Heart left ventricle (tissue), 13 donors: Measurements from ENCODE around the gene DNER.

Source experiments
- CTCF ChIP-seq, 12 donors: fragments of 200-600 bp; sonication (generic) in 4 of 12; IDR thresholded peaks; one replicate each; pipeline versions ENCODE4 v1.5.0 to v1.8.0; 2018 to 2022; ENCODE audit warnings: antibody characterized with exemption in 12 of 12, mild to moderate bottlenecking in 5 of 12
- POLR2A ChIP-seq, 2 donors: fragments of 450-650 bp; IDR thresholded peaks; one replicate each; pipeline ENCODE4 v1.6.1; 2017; ENCODE audit warnings: antibody characterized with exemption in 2 of 2, mild to moderate bottlenecking in 2 of 2, moderate library complexity in 2 of 2
- donor health status: ischemic (EF 13 %, LVEDD 7.1; RV severe dilation, severe dysfunction).
- donor health status: DM: no; HTN: yes; CAD: no.
- donor health status: DM: no; HTN: no; CAD: no.
- donor health status: ischemic (EF 25% LVEDD 6.9; RV normal size, moderate dysfunction).
- donor health status: ischemic (EF 25% LVEDD 5.7; RV mildly dilated, moderate dysfunction).
- donor health status: ischemic (EF 35%, LVEDD 5.7; RV mildly dilated, moderate dysfunction).
- donor health status: nonischemic (EF 11% LVEDD 7.7; RV severe dilation, severe dysfunction).
- donor health status: DM: yes; HTN: yes; CAD: no.
- donor health status: PGD.
- donor health status: ischemic (EF 29% LVEDD 5.4; RV normal size, mild dysfunction).
- donor health status: nonischemic (EF 23%, LVEDD 6.1; RV moderate dilation, normal function).

- TF ChIP-seq CTCF (IDR thresholded peaks at IDR 0.05) (peak; percentile 37 to 64 (median 46)), POLR2A (IDR thresholded peaks at IDR 0.05) (no peak)
Observed at GRCh38 chr2:229431327-229431954, 282.9 kb downstream of the DNER start.
